ENCODE measurements around the gene PRTN3. TPM values are rescaled to one million over a fixed set of nuclear protein-coding genes. Genes with fewer than 3 reads are reported as not detected.
"Not testable (repeated sequence)": the region's sequence is repeated elsewhere in the genome, so short reads cannot be mapped to it uniquely, and the experiment has no call there.

The PRTN3 gene
- total RNA-seq, 4 donors from 2014 or later: not detected

- DNase-seq (ENCODE audit: low spot score in 2 of 2): no peak
- TF ChIP-seq EP300 (IDR thresholded peaks at IDR 0.05): no peak
- no peak for TF ChIP-seq POLR2A (IDR thresholded peaks at IDR 0.05)
- TF ChIP-seq POLR2AphosphoS5 (IDR thresholded peaks at IDR 0.05): no peak
- TF ChIP-seq CTCF (IDR thresholded peaks at IDR 0.05): no peak
- WGBS: 96% methylated on average over 14 of the region's 22 CpGs
These were observed 32.8 kb downstream of the PRTN3 start for GRCh38 chr19:873561-874041.

GRCh38 chr19:875265-875879, 34.6 kb downstream of the PRTN3 start:
- no peaks in the 10 kb centered on the region for H3K27me3 ChIP-seq
- no peak for TF ChIP-seq CTCF (IDR thresholded peaks at IDR 0.05)
- TF ChIP-seq POLR2A (IDR thresholded peaks at IDR 0.05): no peak
- TF ChIP-seq POLR2AphosphoS5 (IDR thresholded peaks at IDR 0.05): no peak
- TF ChIP-seq EP300 (IDR thresholded peaks at IDR 0.05): no peak
- no peak overlapping the region for H3K4me3 ChIP-seq
- H3K36me3 ChIP-seq: peaks cover 69% of the 10 kb centered on the region
- no peaks in the 10 kb centered on the region for H3K9me3 ChIP-seq
- 96% methylated on average over 21 of the region's 28 CpGs for WGBS
- no peak for DNase-seq (ENCODE audit: low spot score in 2 of 2)
- H3K4me1 ChIP-seq: peaks cover 37% of the 10 kb centered on the region
- no peak overlapping the region for H3K27ac ChIP-seq

More at GRCh38 chr19:873561-874041, 32.8 kb downstream of the PRTN3 start:
- Histone ChIP-seq H3K9me3 (no peaks in the 10 kb centered on the region), H3K27me3 (no peaks in the 10 kb centered on the region), H3K4me3 (no peak overlapping the region), H3K36me3 (peaks cover 66% of the 10 kb centered on the region), H3K27ac (no peak overlapping the region), H3K4me1 (peaks cover 52% of the 10 kb centered on the region)

- Histone ChIP-seq H3K9me3 (no peaks in the 10 kb centered on the region), H3K27me3 (no peaks in the 10 kb centered on the region), H3K27ac (no peak overlapping the region), H3K4me3 (no peak overlapping the region), H3K36me3 (peaks cover 70% of the 10 kb centered on the region), H3K4me1 (peaks cover 37% of the 10 kb centered on the region)
- no peak for DNase-seq (ENCODE audit: low spot score in 2 of 2)
- 86% methylated on average over 18 of the region's 18 CpGs for WGBS
- TF ChIP-seq EP300 (IDR thresholded peaks at IDR 0.05) (no peak), CTCF (IDR thresholded peaks at IDR 0.05) (no peak), POLR2AphosphoS5 (IDR thresholded peaks at IDR 0.05) (no peak), POLR2A (IDR thresholded peaks at IDR 0.05) (no peak)
These were observed 35.3 kb downstream of the PRTN3 start for GRCh38 chr19:876089-876488.

GRCh38 chr19:876780-877314, 36.0 kb downstream of the PRTN3 start:
- Histone ChIP-seq H3K9me3 (no peaks in the 10 kb centered on the region), H3K27me3 (no peaks in the 10 kb centered on the region), H3K27ac (no peak overlapping the region), H3K4me1 (peaks cover 36% of the 10 kb centered on the region), H3K4me3 (no peak overlapping the region), H3K36me3 (peaks cover 73% of the 10 kb centered on the region)
- DNase-seq (ENCODE audit: low spot score in 2 of 2): no peak
- WGBS: 100% methylated on average over 1 of the region's 29 CpGs
- TF ChIP-seq EP300 (IDR thresholded peaks at IDR 0.05) (no peak), POLR2AphosphoS5 (IDR thresholded peaks at IDR 0.05) (no peak), POLR2A (IDR thresholded peaks at IDR 0.05) (no peak), CTCF (IDR thresholded peaks at IDR 0.05) (no peak)

- H3K27me3 ChIP-seq; H3K9me3 ChIP-seq; DNase-seq (ENCODE audit: low spot score in 2 of 2); H3K27ac ChIP-seq; H3K4me3 ChIP-seq: not testable (repeated sequence)
- WGBS: 68% methylated on average over 13 of the region's 23 CpGs
- Histone ChIP-seq H3K4me1 (peaks cover 25% of the 10 kb centered on the region), H3K36me3 (peaks cover 85% of the 10 kb centered on the region)
These were observed 37.3 kb downstream of the PRTN3 start for GRCh38 chr19:877992-878660.

- H3K4me3 ChIP-seq; H3K27me3 ChIP-seq; DNase-seq (ENCODE audit: low spot score in 2 of 2); H3K9me3 ChIP-seq; H3K27ac ChIP-seq: not testable (repeated sequence)
- 83% methylated on average over 22 of the region's 24 CpGs for WGBS
- H3K36me3 ChIP-seq: peaks cover 86% of the 10 kb centered on the region
- H3K4me1 ChIP-seq: peaks cover 17% of the 10 kb centered on the region
These were observed 38.2 kb downstream of the PRTN3 start for GRCh38 chr19:878751-879561.

All from suprapubic skin (tissue), 4 donors.